ENCODE results near the gene TTC3. TPM values are rescaled to one million over a fixed set of nuclear protein-coding genes. Genes with fewer than 3 reads are reported as not detected.
"Not testable (repeated sequence)": the region's sequence is repeated elsewhere in the genome, so short reads cannot be mapped to it uniquely, and the experiment has no call there.

Gene TTC3
- total RNA-seq, 1 donor from 2014 or later = 44.3 TPM

DNA sequence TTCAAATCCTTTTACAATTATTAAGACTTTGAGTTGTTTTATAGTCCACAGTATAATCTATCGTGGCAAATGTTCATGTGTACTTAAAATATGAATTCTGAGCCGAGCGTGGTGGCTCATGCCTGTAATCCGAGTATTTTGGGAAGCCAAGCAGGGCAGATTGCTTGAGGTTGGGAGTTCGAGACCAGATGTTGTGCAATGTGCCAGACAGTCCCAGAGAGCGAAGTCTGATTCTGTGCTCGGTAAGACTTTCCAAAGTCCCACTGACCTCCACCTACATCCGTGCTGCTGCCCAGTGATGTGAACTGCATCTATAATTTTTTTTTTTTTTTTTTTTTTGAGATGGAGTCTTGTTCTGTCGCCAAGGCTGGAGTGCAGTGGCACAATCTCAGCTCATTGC is 141.9 kb downstream of the TTC3 start:
- intact Hi-C loops (cut with micrococcal nuclease) = no loop called here
- H3K4me1 ChIP-seq = peaks cover 7% of the 10 kb centered on the region
- no peaks in the 10 kb centered on the region for H3K9me3 ChIP-seq (replicated peaks)
- no peaks in the 10 kb centered on the region for H3K27me3 ChIP-seq (ENCODE audit: low read depth)
- no peak for DNase-seq
- TF ChIP-seq, protein P1, sequence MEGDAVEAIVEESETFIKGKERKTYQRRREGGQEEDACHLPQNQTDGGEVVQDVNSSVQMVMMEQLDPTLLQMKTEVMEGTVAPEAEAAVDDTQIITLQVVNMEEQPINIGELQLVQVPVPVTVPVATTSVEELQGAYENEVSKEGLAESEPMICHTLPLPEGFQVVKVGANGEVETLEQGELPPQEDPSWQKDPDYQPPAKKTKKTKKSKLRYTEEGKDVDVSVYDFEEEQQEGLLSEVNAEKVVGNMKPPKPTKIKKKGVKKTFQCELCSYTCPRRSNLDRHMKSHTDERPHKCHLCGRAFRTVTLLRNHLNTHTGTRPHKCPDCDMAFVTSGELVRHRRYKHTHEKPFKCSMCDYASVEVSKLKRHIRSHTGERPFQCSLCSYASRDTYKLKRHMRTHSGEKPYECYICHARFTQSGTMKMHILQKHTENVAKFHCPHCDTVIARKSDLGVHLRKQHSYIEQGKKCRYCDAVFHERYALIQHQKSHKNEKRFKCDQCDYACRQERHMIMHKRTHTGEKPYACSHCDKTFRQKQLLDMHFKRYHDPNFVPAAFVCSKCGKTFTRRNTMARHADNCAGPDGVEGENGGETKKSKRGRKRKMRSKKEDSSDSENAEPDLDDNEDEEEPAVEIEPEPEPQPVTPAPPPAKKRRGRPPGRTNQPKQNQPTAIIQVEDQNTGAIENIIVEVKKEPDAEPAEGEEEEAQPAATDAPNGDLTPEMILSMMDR (IDR thresholded peaks at IDR 0.05; ENCODE audit: borderline replicate concordance) = no peak
- no peaks in the 10 kb centered on the region for H3K36me3 ChIP-seq
- no peak overlapping the region for H3K27ac ChIP-seq (replicated peaks)
- no peak overlapping the region for H3K4me3 ChIP-seq

DNA sequence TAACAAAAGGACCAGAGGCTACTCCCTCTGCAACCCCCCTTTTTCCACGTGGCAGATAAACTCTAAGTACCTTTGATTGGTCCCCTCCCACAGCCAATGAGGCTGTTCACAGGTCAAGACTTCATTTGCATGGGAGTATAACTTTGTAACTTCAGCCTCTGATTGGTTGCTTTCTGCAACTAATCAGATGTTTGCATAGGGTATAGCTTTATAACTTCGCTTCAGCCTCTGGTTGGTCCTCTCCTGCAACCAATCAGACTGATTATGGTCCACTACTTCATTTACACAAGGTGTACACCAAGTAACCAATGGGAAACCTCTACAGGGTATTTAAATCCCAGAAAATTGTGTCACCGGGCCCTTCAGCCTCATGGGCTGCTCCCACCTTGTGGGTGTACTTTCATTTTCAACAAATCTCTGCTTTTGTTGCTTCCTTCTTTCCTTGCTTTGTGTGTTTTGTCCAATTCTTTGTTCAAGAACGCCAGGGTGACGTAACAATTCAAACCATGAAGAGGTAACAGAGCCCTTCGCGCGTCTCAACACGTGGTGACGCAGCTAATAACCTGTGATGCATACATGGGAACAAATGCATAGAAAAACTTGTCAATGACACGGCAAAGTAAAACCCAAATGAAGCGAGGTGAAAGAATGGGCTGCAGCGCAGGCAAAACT is 146.8 kb downstream of the TTC3 start:
- H3K36me3 ChIP-seq = peaks cover 15% of the 10 kb centered on the region
- no peaks in the 10 kb centered on the region for H3K27me3 ChIP-seq (ENCODE audit: low read depth)
- peak overlapping the region; percentile 83 for H3K4me3 ChIP-seq
- intact Hi-C loops (cut with micrococcal nuclease) = no loop called here
- TF ChIP-seq, protein P1 (IDR thresholded peaks at IDR 0.05; ENCODE audit: borderline replicate concordance) = no peak
- no peaks in the 10 kb centered on the region for H3K9me3 ChIP-seq (replicated peaks)
- peak overlapping the region; percentile 94 for H3K27ac ChIP-seq (replicated peaks)
- peaks cover 19% of the 10 kb centered on the region for H3K4me1 ChIP-seq
- DNase-seq = no peak

DNA sequence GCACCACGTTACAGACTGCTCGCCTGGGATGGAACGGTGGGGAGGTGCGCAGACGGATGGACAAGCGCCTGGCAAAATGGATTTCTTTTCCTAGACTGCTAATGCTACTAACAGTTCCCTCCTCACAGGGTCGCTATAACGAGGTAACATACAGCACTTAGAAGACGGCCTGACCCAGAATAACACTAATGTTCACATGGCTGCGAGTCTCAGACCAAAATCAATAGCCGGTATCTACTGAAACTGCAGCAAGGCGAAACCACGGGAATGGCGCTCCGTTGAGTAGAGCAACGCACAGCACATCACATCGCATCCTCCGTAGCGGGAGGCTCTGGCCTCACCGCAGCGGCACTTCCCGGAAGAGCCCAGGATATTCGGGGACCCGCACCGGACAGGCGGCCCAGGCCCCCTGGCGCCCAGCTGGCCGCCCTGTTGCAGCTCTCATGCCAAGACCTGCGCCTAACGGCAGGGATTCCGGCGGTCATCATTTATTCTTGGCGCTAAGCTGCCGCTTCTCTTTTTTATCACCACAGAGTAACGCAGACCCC is 147.5 kb downstream of the TTC3 start:
- no peaks in the 10 kb centered on the region for H3K27me3 ChIP-seq (ENCODE audit: low read depth)
- H3K27ac ChIP-seq (replicated peaks) = peak overlapping the region; percentile 94
- peaks cover 19% of the 10 kb centered on the region for H3K4me1 ChIP-seq
- intact Hi-C loops (cut with micrococcal nuclease) = no loop called here
- no peak for DNase-seq
- peak overlapping the region; percentile 83 for H3K4me3 ChIP-seq
- H3K9me3 ChIP-seq (replicated peaks) = no peaks in the 10 kb centered on the region
- peaks cover 21% of the 10 kb centered on the region for H3K36me3 ChIP-seq
- TF ChIP-seq, protein P1 (IDR thresholded peaks at IDR 0.05; ENCODE audit: borderline replicate concordance) = peak; percentile 18

DNA sequence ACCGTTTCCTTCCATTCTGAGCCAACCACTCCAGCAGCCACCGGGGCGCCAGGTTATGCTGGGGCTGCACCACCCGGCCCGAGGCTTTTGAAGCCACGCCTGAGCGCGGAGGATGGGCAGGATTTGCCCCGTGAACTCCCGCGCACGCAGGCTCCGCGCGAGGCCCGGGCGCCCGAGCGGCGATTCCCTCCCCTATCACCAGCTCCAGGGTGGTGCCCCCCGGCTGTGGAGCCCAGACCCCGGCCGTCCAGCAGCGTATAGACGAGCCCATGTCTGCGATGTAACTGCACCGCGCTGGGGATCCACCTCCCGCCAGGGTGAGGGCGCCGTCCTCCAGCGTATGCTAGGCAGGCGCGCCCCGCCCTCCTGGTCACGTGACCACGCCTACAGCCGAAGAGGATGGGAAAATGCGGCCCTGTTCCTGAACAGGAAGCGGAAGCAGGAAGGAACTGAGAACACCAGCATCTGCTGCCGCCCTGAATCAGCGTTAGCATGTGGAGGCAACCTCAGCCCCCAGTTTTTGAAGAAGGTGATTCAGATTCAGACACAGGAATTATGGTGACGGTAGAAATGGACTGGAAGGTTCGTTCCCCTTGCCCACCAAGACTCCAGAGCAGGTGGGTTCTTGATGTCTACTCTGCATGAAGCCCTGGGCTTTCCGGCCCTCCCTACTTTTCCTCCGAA is 148.1 kb downstream of the TTC3 start:
- Histone ChIP-seq H3K36me3 (peaks cover 27% of the 10 kb centered on the region), H3K4me1 (peaks cover 19% of the 10 kb centered on the region), H3K9me3 (replicated peaks) (no peaks in the 10 kb centered on the region), H3K4me3 (peak overlapping the region; percentile 83), H3K27ac (replicated peaks) (peak overlapping the region; percentile 94), H3K27me3 (ENCODE audit: low read depth) (no peaks in the 10 kb centered on the region)
- DNase-seq = peak; percentile 97
- TF ChIP-seq, protein P1 (IDR thresholded peaks at IDR 0.05; ENCODE audit: borderline replicate concordance) = peak; percentile 37
- intact Hi-C loops (cut with micrococcal nuclease) = no loop called here

DNA sequence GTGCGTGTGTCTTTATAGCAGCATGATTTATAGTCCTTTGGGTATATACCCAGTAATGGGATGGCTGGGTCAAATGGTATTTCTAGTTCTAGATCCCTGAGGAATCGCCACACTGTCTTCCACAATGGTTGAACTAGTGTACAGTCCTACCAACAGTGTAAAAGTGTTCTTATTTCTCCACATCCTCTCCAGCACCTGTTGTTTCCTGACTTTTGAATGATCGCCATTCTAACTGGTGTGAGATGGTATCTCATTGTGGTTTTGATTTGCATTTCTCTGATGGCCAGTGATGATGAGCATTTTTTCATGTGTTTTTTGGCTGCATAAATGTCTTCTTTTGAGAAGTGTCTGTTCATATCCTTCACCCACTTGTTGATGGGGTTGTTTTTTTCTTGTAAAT is 149.2 kb downstream of the TTC3 start:
- H3K27ac ChIP-seq (replicated peaks); H3K4me3 ChIP-seq; H3K27me3 ChIP-seq (ENCODE audit: low read depth); DNase-seq; intact Hi-C loops (cut with micrococcal nuclease); H3K9me3 ChIP-seq (replicated peaks): not testable (repeated sequence)
- peaks cover 39% of the 10 kb centered on the region for H3K36me3 ChIP-seq
- H3K4me1 ChIP-seq = peaks cover 19% of the 10 kb centered on the region
